Ascending aorta (tissue), 2 donors: ENCODE measurements around the gene PLXNA2. TPM values are rescaled to one million over a fixed set of nuclear protein-coding genes. Genes with fewer than 3 reads are reported as not detected.

Experiments used
- DNase-seq, 2 donors: peaks; one replicate each; pipeline ENCODE4 v3.0.0-alpha.2; 2019; ENCODE audit warnings: low spot score in 2 of 2
- H3K27ac ChIP-seq, 2 donors: fragments of 200-600 bp; sonication (generic); one replicate each; pipeline ENCODE4 v1.5.1; 2016 to 2017; ENCODE audit warnings: mild to moderate bottlenecking in 1 of 2
- H3K27me3 ChIP-seq: fragments of 200-600 bp; sonication (generic); one replicate; pipeline ENCODE4 v1.5.1; 2017
- H3K36me3 ChIP-seq, 2 donors: fragments of 200-600 bp; sonication (generic); one replicate each; pipeline ENCODE4 v1.5.1; 2016
- H3K4me1 ChIP-seq, 2 donors: fragments of 200-600 bp; sonication (generic); one replicate each; pipeline ENCODE4 v1.5.1; 2016 to 2017; ENCODE audit warnings: mild to moderate bottlenecking in 1 of 2
- H3K4me3 ChIP-seq, 2 donors: fragments of 200-600 bp; sonication (generic); one replicate each; pipeline ENCODE4 v1.5.1; 2016 to 2017; ENCODE audit warnings: mild to moderate bottlenecking in 1 of 2
- H3K9me3 ChIP-seq, 2 donors: fragments of 200-600 bp; sonication (generic); one replicate each; pipeline ENCODE4 v1.5.1; 2016
- CTCF ChIP-seq, 3 experiments: fragments of 200-600 bp in 2 of 3; fragments of 450-650 bp in 1 of 3; sonication (generic) in 2 of 3; IDR thresholded peaks; one replicate each; pipeline ENCODE4 v1.5.1; 2016 to 2019; ENCODE audit warnings: antibody characterized with exemption in 3 of 3, mild to moderate bottlenecking in 1 of 3, moderate library complexity in 1 of 3
- intact Hi-C: fragments of 100-400 bp; cut with DNase I; formaldehyde crosslinking; loops from one replicate; pipeline ENCODE4 v1.15.1; 2023
- total RNA-seq: library from RNA; depleted of rRNA; stranded (reverse); fragments of >200 nt; gene quantifications from one replicate; pipeline ENCODE4 v1.1.0, GENCODE V29; 2016

The PLXNA2 gene
- total RNA-seq, 1 donor from 2014 or later, result 33.0 TPM

DNA sequence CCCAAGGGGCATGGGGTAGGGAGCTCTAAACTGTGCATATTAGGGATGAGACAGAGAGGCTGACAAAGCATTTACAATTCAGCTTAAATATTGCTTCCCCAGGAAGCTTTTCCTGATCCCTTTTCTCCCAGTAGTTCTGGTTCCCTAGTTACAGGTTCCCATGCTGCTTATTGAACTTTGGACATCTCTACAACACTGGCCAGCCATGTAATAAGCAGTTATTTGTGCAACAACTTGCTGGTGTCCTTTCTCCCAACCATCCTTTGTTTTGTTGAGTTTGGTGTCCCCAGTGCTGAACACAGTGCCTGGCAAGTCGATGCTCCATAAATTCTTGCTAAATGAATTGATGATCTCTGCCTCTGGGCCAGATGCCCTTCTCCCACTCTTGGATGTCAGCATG lies 80.6 kb downstream of the PLXNA2 start:
- Histone ChIP-seq H3K27ac (no peak overlapping the region), H3K9me3 (no peaks in the 10 kb centered on the region), H3K36me3 (no peaks in the 10 kb centered on the region), H3K4me3 (no peak overlapping the region), H3K27me3 (no peaks in the 10 kb centered on the region), H3K4me1 (peaks cover 4 to 31% of the 10 kb centered on the region in 2 donors)
- no peak for DNase-seq
- intact Hi-C loops, result no loop called here
- no peak for TF ChIP-seq CTCF (IDR thresholded peaks at IDR 0.05)

DNA sequence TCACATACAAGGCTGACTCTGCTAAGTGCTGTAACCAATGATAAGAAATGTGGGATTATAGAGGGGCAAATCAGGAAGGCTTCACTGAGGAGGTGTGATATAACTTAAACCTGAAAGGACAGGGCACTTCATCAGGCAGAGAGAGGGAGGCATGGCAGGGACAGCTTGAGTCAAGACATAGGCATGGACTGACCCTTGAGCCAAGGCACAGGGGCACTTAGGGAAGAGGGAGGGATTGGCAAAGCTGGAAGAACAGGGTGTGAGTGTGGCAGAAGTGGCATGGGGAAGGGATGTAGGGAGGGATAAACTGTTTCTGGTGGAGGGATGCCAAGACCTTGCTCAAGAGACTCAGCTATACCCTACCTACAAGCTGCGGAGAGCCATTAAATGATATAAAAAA lies 81.3 kb downstream of the PLXNA2 start:
- Histone ChIP-seq H3K36me3 (no peaks in the 10 kb centered on the region), H3K4me1 (peaks cover 7 to 31% of the 10 kb centered on the region in 2 donors), H3K27me3 (no peaks in the 10 kb centered on the region), H3K4me3 (no peak overlapping the region), H3K9me3 (no peaks in the 10 kb centered on the region), H3K27ac (no peak overlapping the region)
- DNase-seq, result no peak
- no peak for TF ChIP-seq CTCF (IDR thresholded peaks at IDR 0.05)
- intact Hi-C loops, result no loop called here

- no peak for DNase-seq
- Histone ChIP-seq H3K27ac (no peak overlapping the region), H3K9me3 (no peaks in the 10 kb centered on the region), H3K36me3 (no peaks in the 10 kb centered on the region), H3K4me3 (no peak overlapping the region), H3K4me1 (peaks cover 7 to 31% of the 10 kb centered on the region in 2 donors), H3K27me3 (no peaks in the 10 kb centered on the region)
- no peak for TF ChIP-seq CTCF (IDR thresholded peaks at IDR 0.05)
- intact Hi-C loops, result no loop called here
Measured at GRCh38 chr1:208161656-208162375, 82.4 kb downstream of the PLXNA2 start.

DNA sequence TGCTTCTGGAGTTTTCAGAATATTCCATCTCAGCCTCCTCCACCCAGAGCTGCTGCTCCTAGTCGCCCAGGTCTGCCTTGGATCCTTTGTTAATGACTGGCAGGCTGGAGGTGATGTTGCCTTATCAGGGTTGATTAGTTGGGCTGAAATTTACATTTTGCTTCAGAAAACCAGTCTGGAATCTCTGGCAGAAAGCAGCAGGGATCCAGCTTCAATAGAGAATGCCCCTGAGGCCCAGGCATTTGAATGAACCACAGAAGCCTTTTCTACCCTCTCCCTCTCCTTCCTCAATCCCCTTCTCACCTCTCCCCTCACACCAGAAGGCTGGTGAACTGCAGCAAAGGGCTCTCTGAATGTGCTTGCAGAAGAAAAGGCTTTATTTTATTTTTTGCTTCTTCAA lies 83.2 kb downstream of the PLXNA2 start:
- intact Hi-C loops, result no loop called here
- no peak overlapping the region for H3K27ac ChIP-seq

DNA sequence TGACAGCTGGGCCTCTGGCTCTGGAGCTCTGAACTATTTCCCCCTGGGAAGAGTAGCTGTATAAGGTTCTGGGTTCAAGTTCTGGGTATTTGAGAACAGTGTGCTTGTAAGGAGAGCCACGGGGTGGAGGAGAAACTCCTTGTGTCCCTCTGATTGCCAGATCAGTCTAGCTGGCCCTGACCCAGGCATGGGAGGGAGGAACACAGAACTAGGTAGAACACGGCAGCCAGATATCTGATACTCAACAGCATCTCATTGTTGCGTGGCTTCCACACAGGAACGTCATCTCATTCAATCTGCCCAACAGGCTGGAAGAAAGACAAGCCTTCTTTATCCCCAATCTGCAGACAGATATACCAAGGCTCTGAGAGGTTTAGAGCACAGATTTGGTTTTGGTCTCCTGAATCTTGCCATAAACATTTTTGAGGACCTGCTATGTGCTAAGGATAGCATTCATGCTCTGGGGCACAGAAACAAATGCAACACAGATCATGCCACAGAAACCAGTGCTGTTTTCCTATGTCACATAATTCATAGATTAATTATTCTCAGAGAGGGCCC lies 83.8 kb downstream of the PLXNA2 start:
- TF ChIP-seq CTCF (IDR thresholded peaks at IDR 0.05), result no peak
- intact Hi-C loops, result no loop called here
- Histone ChIP-seq H3K4me1 (peaks cover 7 to 31% of the 10 kb centered on the region in 2 donors), H3K9me3 (no peaks in the 10 kb centered on the region), H3K27me3 (no peaks in the 10 kb centered on the region), H3K27ac (peak overlapping the region in 1 of 2 donors; percentile 5), H3K4me3 (no peak overlapping the region), H3K36me3 (no peaks in the 10 kb centered on the region)
- DNase-seq, result no peak

More for the DNA sequence above, 83.2 kb downstream of the PLXNA2 start:
- TF ChIP-seq CTCF (IDR thresholded peaks at IDR 0.05), result no peak
- Histone ChIP-seq H3K36me3 (no peaks in the 10 kb centered on the region), H3K4me3 (no peak overlapping the region), H3K4me1 (peaks cover 7 to 31% of the 10 kb centered on the region in 2 donors), H3K9me3 (no peaks in the 10 kb centered on the region), H3K27me3 (no peaks in the 10 kb centered on the region)
- DNase-seq, result no peak
